Activated T-cell treated with anti-CD3 and anti-CD28 coated beads for 48 hours (primary cell): Measurements from ENCODE around the gene SPOPL.
"Not testable (repeated sequence)": the region's sequence is repeated elsewhere in the genome, so short reads cannot be mapped to it uniquely, and the experiment has no call there.

Experiments
- DNase-seq: peaks from one replicate; pipeline ENCODE4 v3.0.0-alpha.2; 2020; ENCODE audit warnings: low read depth

SPOPL gene

GRCh38 chr2:138523673-138524042 is 22.1 kb downstream of the SPOPL start:
- DNase-seq, result not testable (repeated sequence)

- not testable (repeated sequence) for DNase-seq
Observed at GRCh38 chr2:138524353-138524752, 22.8 kb downstream of the SPOPL start.

- no peak for DNase-seq
Observed at GRCh38 chr2:138531913-138532312, 30.3 kb downstream of the SPOPL start.

GRCh38 chr2:138534791-138535190 is 33.2 kb downstream of the SPOPL start:
- no peak for DNase-seq

GRCh38 chr2:138536302-138536701 is 34.7 kb downstream of the SPOPL start:
- no peak for DNase-seq

- DNase-seq, result no peak
Observed at GRCh38 chr2:138536740-138537139, 35.2 kb downstream of the SPOPL start.

GRCh38 chr2:138537170-138537915 is 35.8 kb downstream of the SPOPL start:
- DNase-seq, result no peak

GRCh38 chr2:138544206-138544605 is 42.6 kb downstream of the SPOPL start:
- not testable (repeated sequence) for DNase-seq

- DNase-seq, result no peak
Observed at GRCh38 chr2:138548796-138549195, 47.2 kb downstream of the SPOPL start.

- DNase-seq, result no peak
Observed at GRCh38 chr2:138550172-138550571, 48.6 kb downstream of the SPOPL start.

- no peak for DNase-seq
Observed at GRCh38 chr2:138550670-138551287, 49.2 kb downstream of the SPOPL start.

- DNase-seq, result no peak
Observed at GRCh38 chr2:138554123-138554522, 52.6 kb downstream of the SPOPL start.

- DNase-seq, result no peak
Observed at GRCh38 chr2:138559641-138560040, 58.1 kb downstream of the SPOPL start.

GRCh38 chr2:138564586-138565229 is 63.1 kb downstream of the SPOPL start:
- no peak for DNase-seq

GRCh38 chr2:138565230-138565598 is 63.6 kb downstream of the SPOPL start:
- no peak for DNase-seq

GRCh38 chr2:138572318-138572717 is 70.7 kb downstream of the SPOPL start:
- DNase-seq, result no peak

GRCh38 chr2:138577066-138577465 is 75.5 kb downstream of the SPOPL start:
- DNase-seq, result no peak

GRCh38 chr2:138579556-138579955 is 78.0 kb downstream of the SPOPL start:
- no peak for DNase-seq

GRCh38 chr2:138581909-138582308 is 80.3 kb downstream of the SPOPL start:
- no peak for DNase-seq

- no peak for DNase-seq
Observed at GRCh38 chr2:138589663-138590062, 88.1 kb downstream of the SPOPL start.

- no peak for DNase-seq
Observed at GRCh38 chr2:138596403-138596802, 94.8 kb downstream of the SPOPL start.

- no peak for DNase-seq
Observed at GRCh38 chr2:138600732-138601457, 99.3 kb downstream of the SPOPL start.
